Transverse colon (tissue), 3 donors: ENCODE measurements around the gene IP6K3.

Source experiments
- POLR2A ChIP-seq: fragments of 450-650 bp; IDR thresholded peaks from one replicate; pipeline ENCODE4 v1.6.1; 2016; ENCODE audit warnings: antibody characterized with exemption, mild to moderate bottlenecking, moderate library complexity
- TF ChIP-seq, protein P1 (sequence below), 5 experiments: fragments of 200-600 bp in 3 of 5; fragments of 450-650 bp in 2 of 5; sonication (generic) in 3 of 5; IDR thresholded peaks; 1 replicate in 2 of 5; 2 replicates in 3 of 5; pipeline ENCODE4 v1.5.1; 2016 to 2017; ENCODE audit warnings: antibody characterized with exemption in 5 of 5, inconsistent platforms in 3 of 5, mild to moderate bottlenecking in 2 of 5, moderate library complexity in 1 of 5

DNA sequence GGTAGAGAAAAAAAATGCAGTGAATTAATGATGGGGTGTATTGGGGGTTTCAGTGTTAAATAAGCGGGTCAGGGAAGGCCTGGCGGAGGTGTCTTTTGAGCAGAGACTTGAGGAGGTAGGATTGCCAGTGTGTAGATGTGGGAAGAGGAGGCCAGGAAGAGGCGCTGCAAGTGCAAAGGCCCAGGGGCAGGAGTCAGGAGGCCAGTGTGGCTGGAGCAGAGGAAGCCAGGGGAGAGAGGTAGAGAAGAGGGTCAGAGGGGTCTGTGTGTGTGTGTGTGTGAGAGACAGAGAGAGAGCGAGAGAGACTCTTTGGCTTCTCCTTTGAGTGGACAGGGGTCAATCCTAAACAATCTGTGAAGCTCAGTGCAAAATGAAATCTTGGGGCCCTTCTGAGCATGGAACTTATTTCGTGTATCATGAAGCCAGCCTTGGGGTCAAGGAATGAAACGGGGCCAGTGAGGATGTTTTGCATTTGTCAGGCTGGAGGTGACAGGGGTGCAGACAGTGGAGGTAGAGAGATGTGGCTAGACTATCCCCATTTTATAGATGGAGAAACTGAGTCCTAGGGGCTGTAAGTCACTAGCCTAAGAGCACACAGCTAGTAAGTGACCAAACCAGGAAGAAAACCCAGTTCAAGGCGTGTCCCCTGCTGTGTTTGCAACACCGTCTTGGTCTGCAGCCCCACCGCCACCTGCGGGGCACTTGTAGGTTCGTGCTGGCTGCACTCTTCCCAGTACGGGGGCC, 9.7 kb upstream of the IP6K3 start:
- TF ChIP-seq, protein P1, sequence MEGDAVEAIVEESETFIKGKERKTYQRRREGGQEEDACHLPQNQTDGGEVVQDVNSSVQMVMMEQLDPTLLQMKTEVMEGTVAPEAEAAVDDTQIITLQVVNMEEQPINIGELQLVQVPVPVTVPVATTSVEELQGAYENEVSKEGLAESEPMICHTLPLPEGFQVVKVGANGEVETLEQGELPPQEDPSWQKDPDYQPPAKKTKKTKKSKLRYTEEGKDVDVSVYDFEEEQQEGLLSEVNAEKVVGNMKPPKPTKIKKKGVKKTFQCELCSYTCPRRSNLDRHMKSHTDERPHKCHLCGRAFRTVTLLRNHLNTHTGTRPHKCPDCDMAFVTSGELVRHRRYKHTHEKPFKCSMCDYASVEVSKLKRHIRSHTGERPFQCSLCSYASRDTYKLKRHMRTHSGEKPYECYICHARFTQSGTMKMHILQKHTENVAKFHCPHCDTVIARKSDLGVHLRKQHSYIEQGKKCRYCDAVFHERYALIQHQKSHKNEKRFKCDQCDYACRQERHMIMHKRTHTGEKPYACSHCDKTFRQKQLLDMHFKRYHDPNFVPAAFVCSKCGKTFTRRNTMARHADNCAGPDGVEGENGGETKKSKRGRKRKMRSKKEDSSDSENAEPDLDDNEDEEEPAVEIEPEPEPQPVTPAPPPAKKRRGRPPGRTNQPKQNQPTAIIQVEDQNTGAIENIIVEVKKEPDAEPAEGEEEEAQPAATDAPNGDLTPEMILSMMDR (IDR thresholded peaks at IDR 0.05), result no peak
- no peak for TF ChIP-seq POLR2A
